Activated naive CD8-positive, alpha-beta T cell treated with anti-CD3 and anti-CD28 coated beads, Interleukin-2, amount 50 U/mL, for 24 hours (primary cell): ENCODE results near the gene CPLANE2.
A peak's percentile ranks its signal among the peaks of the same experiment; 100 is the strongest.
"Not testable (repeated sequence)": the region's sequence is repeated elsewhere in the genome, so short reads cannot be mapped to it uniquely, and the experiment has no call there.

Source experiments
- ATAC-seq: fragments of 150-1000 bp; cut with Tn5 transposase; one replicate; pipeline ENCODE4 v1.10.0; 2021
- DNase-seq: peaks from one replicate; pipeline ENCODE4 v3.0.0; 2021
- H3K27ac Mint-ChIP-seq: one replicate; pipeline ENCODE4 v1.8.0; 2021; ENCODE audit warnings: mild to moderate bottlenecking, mixed read lengths
- H3K27me3 Mint-ChIP-seq: one replicate; pipeline ENCODE4 v1.8.0; 2021; ENCODE audit warnings: mixed read lengths
- H3K36me3 Mint-ChIP-seq: one replicate; pipeline ENCODE4 v1.8.0; 2021; ENCODE audit warnings: low read depth, mixed read lengths
- H3K4me1 Mint-ChIP-seq: one replicate; pipeline ENCODE4 v1.8.0; 2021; ENCODE audit warnings: mixed read lengths
- H3K4me3 Mint-ChIP-seq: one replicate; pipeline ENCODE4 v1.8.0; 2021; ENCODE audit warnings: mild to moderate bottlenecking, moderate library complexity, mixed read lengths
- H3K9me3 Mint-ChIP-seq: one replicate; pipeline ENCODE4 v1.8.0; 2021; ENCODE audit warnings: mixed read lengths

Gene CPLANE2

DNA sequence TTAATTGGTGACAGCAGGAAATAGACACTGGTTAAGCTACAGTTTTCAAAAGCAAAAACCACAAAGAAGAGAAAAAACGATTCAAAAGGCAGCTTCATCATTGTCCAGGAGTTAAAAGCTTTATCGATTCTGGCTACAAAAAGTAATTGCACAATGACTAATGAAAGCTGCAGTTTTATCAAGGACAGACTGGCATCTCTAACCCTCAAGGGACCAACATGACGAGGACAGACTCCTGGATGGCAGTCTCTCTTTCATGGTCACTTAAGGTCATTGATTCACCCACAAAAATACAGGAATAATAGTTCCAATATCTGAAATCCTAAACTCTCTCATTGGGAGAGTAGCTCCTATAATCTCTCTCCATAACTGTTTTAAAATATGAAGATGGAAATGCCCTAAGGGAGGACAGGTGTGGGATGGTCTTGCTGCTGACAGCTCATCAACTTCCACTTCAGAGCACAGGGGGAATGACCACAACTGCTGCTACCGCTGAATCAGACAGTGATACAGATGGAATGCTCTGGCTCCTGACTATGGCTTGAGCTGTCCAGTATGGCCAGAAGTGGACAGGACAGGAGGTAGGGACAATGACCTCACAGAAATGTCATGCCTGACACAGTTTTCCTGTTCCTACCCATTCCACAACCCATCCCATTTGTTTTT is 17.4 kb upstream of the CPLANE2 start:
- Mint-ChIP-seq H3K27me3 (no peaks in the 10 kb centered on the region), H3K27ac (peak overlapping the region; percentile 16), H3K36me3 (peaks cover 3% of the 10 kb centered on the region), H3K4me3 (no peak overlapping the region), H3K4me1 (peaks cover 8% of the 10 kb centered on the region), H3K9me3 (no peaks in the 10 kb centered on the region)
- ATAC-seq (no peak), DNase-seq (no peak)

GRCh38 chr1:16253332-16253922 is 16.4 kb upstream of the CPLANE2 start:
- H3K9me3 Mint-ChIP-seq, result no peaks in the 10 kb centered on the region
- no peak overlapping the region for H3K4me3 Mint-ChIP-seq
- H3K27me3 Mint-ChIP-seq, result no peaks in the 10 kb centered on the region
- H3K27ac Mint-ChIP-seq, result no peak overlapping the region
- DNase-seq (no peak), ATAC-seq (no peak)
- H3K4me1 Mint-ChIP-seq, result peaks cover 18% of the 10 kb centered on the region
- peaks cover 3% of the 10 kb centered on the region for H3K36me3 Mint-ChIP-seq

DNA sequence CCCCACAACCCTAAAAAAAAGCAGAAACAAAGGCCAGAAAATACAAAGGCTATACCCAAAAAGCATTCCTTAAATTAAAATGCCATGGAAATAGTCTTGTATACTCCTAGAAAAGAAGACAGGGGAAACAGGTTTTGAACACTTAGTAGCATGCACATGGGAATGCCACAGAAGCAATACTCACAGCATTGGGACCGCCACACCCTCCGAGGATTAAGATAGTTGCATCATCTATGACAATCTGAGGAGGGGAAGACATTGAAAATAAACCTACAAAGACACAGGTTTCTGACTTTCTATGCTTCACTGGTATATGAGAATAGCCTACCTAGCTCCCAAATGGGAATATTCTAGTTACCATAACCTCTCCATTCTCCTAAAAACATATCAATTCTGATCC is 15.9 kb upstream of the CPLANE2 start:
- ATAC-seq, result no peak
- no peak for DNase-seq
- Mint-ChIP-seq H3K4me1 (peaks cover 18% of the 10 kb centered on the region), H3K9me3 (no peaks in the 10 kb centered on the region), H3K36me3 (peaks cover 3% of the 10 kb centered on the region), H3K27ac (no peak overlapping the region), H3K4me3 (no peak overlapping the region), H3K27me3 (no peaks in the 10 kb centered on the region)

GRCh38 chr1:16251381-16251780 is 14.4 kb upstream of the CPLANE2 start:
- no peak overlapping the region for H3K4me3 Mint-ChIP-seq
- peaks cover 18% of the 10 kb centered on the region for H3K4me1 Mint-ChIP-seq
- no peaks in the 10 kb centered on the region for H3K27me3 Mint-ChIP-seq
- no peak overlapping the region for H3K27ac Mint-ChIP-seq
- ATAC-seq (no peak), DNase-seq (no peak)
- H3K36me3 Mint-ChIP-seq, result peaks cover 4% of the 10 kb centered on the region
- no peaks in the 10 kb centered on the region for H3K9me3 Mint-ChIP-seq

DNA sequence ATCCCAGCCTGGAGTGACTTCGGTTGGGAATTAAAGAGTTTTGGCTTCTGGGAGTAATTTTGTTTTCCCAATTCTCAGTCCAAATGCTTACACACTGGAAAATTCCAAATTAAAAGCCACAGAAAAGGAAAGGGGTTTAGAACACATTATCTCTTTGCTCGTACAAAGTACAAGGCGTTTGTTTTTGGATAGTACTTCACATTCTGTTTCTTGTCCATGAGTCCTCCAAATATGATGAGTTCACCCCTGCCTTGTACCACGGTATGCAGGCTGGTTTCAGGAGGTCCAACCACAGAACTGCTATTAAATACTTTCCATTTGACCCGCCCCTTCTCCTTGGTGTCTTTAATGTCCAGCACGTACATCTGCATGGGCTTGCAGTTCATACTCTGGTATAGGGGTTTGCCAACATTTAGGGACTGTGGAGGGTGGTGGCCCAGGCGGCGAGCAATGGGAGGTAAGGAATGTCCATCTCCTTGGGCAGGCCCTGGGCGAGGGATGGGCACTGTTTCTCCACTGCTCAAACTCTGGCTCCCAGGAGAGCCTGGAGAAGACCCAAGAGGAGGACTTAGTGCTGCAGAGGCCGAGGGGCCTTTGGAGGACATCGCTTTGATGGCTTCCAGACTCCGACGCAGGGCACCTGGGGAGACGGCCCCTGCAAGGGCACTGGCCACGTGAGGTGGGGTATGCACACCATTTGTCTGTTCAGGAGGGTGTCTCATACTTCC is 13.7 kb upstream of the CPLANE2 start:
- no peak for ATAC-seq
- Mint-ChIP-seq H3K9me3 (no peaks in the 10 kb centered on the region), H3K4me3 (no peak overlapping the region), H3K36me3 (peaks cover 4% of the 10 kb centered on the region), H3K27ac (no peak overlapping the region), H3K4me1 (peaks cover 18% of the 10 kb centered on the region), H3K27me3 (no peaks in the 10 kb centered on the region)
- no peak for DNase-seq

GRCh38 chr1:16249596-16250241 is 12.7 kb upstream of the CPLANE2 start:
- ATAC-seq (no peak), DNase-seq (no peak)
- Mint-ChIP-seq H3K27ac (peak overlapping the region; percentile 53), H3K36me3 (peaks cover 4% of the 10 kb centered on the region), H3K27me3 (no peaks in the 10 kb centered on the region), H3K4me1 (peaks cover 18% of the 10 kb centered on the region), H3K9me3 (no peaks in the 10 kb centered on the region), H3K4me3 (no peak overlapping the region)

DNA sequence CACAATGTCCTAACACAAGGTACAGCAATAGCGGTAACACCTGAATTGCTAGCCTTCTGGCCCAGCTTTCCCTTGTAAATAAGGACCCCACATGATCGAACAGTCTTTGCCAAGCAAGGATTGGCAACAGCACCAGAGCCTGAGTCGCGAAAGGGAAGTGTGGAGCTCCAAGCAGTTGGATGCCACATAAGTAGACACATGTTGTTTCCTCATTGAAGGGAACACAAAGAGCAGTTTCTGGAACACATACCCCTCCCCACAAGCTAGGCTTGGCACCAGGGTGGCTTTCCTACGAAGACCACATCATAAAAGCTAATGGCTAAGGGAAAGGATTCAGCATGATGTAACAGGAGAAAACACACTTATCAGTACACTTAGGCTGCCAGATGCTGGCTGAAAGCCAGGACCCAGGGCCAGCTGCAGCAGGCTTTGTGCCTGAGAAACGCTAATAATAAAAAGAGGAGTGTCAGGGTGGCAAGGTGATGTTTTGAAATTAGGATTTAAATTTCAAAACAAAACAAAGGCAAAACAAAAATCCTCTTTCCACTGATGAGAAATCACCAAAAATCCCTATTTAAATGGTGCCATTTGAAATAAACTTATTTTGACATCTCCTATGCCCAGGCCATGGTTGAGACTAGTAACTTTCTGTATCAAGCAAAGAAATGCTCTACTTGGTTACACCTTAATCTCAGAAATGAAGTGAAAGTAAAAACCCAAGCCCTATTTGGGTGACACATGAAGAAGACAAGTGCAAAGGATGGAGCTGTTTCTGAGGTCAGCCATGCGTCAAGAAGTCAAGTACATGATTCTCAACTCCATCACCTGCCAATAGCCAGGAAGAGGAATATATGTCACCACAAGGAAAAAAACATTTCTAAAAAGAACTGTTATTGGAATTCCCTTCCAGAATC is 11.9 kb upstream of the CPLANE2 start:
- DNase-seq, result no peak
- H3K4me3 Mint-ChIP-seq, result no peak overlapping the region

DNA sequence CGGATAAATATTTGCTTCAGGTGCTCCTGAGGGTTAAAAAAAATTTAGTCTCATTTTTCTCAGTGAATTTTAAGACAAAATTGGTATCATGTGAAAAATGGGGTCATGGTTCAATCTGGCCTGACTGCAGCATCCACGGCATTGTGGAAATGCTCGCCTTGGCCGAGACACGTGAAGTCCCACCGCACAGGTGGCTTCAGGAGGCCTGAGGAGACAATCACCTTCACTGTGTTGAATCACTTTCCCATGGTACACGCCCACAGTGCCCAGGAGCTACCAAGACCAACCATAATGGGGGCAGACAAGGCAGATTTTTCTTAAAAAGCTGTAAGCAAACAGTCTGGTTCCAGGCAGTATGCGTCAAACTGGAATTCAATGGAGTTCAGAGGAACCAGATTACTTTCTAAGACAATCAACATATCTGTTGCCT is 11.0 kb upstream of the CPLANE2 start:
- no peak overlapping the region for H3K4me3 Mint-ChIP-seq
- no peaks in the 10 kb centered on the region for H3K9me3 Mint-ChIP-seq
- ATAC-seq, result no peak

More for the DNA sequence above, 11.9 kb upstream of the CPLANE2 start:
- peaks cover 3% of the 10 kb centered on the region for H3K36me3 Mint-ChIP-seq
- H3K9me3 Mint-ChIP-seq, result no peaks in the 10 kb centered on the region
- peak overlapping the region; percentile 53 for H3K27ac Mint-ChIP-seq
- H3K27me3 Mint-ChIP-seq, result no peaks in the 10 kb centered on the region
- ATAC-seq, result peak; percentile 18
- peaks cover 20% of the 10 kb centered on the region for H3K4me1 Mint-ChIP-seq

GRCh38 chr1:16247441-16247840 is 10.5 kb upstream of the CPLANE2 start:
- H3K27ac Mint-ChIP-seq, result no peak overlapping the region
- H3K27me3 Mint-ChIP-seq, result no peaks in the 10 kb centered on the region
- peaks cover 3% of the 10 kb centered on the region for H3K36me3 Mint-ChIP-seq
- ATAC-seq (no peak), DNase-seq (no peak)
- H3K4me3 Mint-ChIP-seq, result no peak overlapping the region
- peaks cover 20% of the 10 kb centered on the region for H3K4me1 Mint-ChIP-seq
- no peaks in the 10 kb centered on the region for H3K9me3 Mint-ChIP-seq

More for the DNA sequence above, 11.0 kb upstream of the CPLANE2 start:
- Mint-ChIP-seq H3K4me1 (peaks cover 20% of the 10 kb centered on the region), H3K36me3 (peaks cover 3% of the 10 kb centered on the region), H3K27ac (no peak overlapping the region), H3K27me3 (no peaks in the 10 kb centered on the region)
- no peak for DNase-seq

- Mint-ChIP-seq H3K4me1 (peaks cover 20% of the 10 kb centered on the region), H3K9me3 (no peaks in the 10 kb centered on the region), H3K4me3 (no peak overlapping the region), H3K27ac (no peak overlapping the region), H3K27me3 (no peaks in the 10 kb centered on the region), H3K36me3 (peaks cover 3% of the 10 kb centered on the region)
- DNase-seq (no peak), ATAC-seq (no peak)
Observed at GRCh38 chr1:16246961-16247360, 10.0 kb upstream of the CPLANE2 start.

GRCh38 chr1:16246239-16246638 is 9.3 kb upstream of the CPLANE2 start:
- DNase-seq, H3K27me3 Mint-ChIP-seq, H3K4me3 Mint-ChIP-seq, ATAC-seq, H3K36me3 Mint-ChIP-seq, H3K27ac Mint-ChIP-seq, H3K9me3 Mint-ChIP-seq: not testable (repeated sequence)
- H3K4me1 Mint-ChIP-seq, result peaks cover 20% of the 10 kb centered on the region

DNA sequence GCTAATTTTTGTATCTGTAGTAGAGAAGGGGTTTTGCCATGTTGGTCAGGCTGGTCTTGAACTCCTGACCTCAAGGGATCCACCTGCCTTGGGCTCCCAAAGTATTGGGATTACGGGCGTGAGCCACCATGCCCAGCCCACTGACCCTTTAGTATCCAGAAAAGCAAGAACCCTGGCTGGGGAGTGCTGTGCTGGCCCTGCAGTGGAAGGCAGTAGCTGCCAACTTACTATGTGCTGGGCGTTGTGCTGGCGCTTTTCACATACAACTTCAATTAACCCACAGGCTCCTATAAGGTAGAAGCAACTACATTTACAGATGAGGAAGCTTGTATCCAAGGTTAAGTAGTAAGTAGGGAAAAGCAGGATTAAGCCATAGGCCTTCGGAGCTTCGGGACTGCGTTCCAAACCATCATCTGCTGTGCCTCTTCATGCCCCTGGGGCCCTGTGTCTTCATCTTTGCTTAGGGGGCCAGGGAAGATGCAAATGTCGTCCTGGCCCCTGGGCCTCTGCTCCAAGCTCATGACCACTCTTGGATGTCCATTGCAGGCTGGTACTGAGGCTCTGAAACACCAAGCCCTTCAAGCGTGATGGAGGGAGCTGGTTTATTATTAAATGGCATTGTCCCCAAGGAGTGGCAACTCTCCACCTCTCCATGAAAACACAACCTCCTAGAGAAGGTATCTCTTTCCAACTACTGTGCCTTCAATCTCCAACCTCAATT is 8.7 kb upstream of the CPLANE2 start:
- DNase-seq (no peak), ATAC-seq (no peak)
- Mint-ChIP-seq H3K4me3 (no peak overlapping the region), H3K27ac (no peak overlapping the region), H3K27me3 (no peaks in the 10 kb centered on the region), H3K9me3 (no peaks in the 10 kb centered on the region), H3K36me3 (peaks cover 1% of the 10 kb centered on the region), H3K4me1 (peaks cover 20% of the 10 kb centered on the region)

GRCh38 chr1:16244650-16245285 is 7.8 kb upstream of the CPLANE2 start:
- H3K9me3 Mint-ChIP-seq, result no peaks in the 10 kb centered on the region
- peaks cover 1% of the 10 kb centered on the region for H3K36me3 Mint-ChIP-seq
- H3K4me3 Mint-ChIP-seq, result no peak overlapping the region
- DNase-seq (no peak), ATAC-seq (no peak)
- no peak overlapping the region for H3K27ac Mint-ChIP-seq
- H3K27me3 Mint-ChIP-seq, result no peaks in the 10 kb centered on the region
- H3K4me1 Mint-ChIP-seq, result peaks cover 17% of the 10 kb centered on the region
